Measurements from ENCODE around the gene KRT86. TPM values are rescaled to one million over a fixed set of nuclear protein-coding genes. Genes with fewer than 3 reads are reported as not detected.
A peak's percentile ranks its signal among the peaks of the same experiment; 100 is the strongest.

KRT86 gene
- total and polyA plus RNA-seq, 7 donors = 0.25 to 0.60 TPM; not detected in 5

DNA sequence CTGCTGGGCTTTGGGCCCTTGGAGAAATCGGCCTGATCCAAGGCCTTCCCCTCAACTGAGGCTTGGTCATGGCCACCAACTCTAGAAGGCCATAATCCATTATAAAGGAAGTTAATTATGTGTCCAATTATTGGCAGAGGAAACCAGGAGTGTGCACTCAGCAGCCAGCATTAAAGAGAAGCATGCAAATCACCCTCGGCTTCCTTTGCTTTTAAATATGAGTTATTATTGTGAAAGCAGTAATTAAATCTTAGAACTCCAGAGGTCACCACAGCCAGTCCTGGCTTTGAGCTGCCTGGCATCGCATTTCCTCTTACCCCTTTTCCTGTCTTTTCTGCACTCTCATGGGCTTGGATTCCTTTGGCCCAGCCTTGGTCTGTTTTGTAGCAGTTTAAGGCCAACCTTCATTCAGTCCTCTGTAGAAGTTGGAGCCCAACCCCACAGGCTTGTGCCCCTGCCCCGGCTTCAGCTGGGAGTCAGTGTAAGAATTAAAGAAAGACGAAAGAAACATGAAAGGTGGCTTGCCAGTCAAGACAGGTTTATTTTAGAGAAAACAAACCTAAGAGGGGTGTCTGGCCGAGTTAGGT, 14.7 kb upstream of the KRT86 start:
- WGBS, 2 donors = 64 to 87% methylated on average over 6 of the region's 6 CpGs
- H3K36me3 ChIP-seq = no peaks in the 10 kb centered on the region
- peaks cover 0 to 45% (median 18%) of the 10 kb centered on the region in 3 donors for H3K27me3 ChIP-seq
- no peak overlapping the region for H3K4me3 ChIP-seq
- no peak for DNase-seq
- TF ChIP-seq POLR2AphosphoS5 (IDR thresholded peaks at IDR 0.05) (no peak), EP300 (IDR thresholded peaks at IDR 0.05) (no peak), POLR2A (IDR thresholded peaks at IDR 0.05) (no peak)
- TF ChIP-seq, protein P1, sequence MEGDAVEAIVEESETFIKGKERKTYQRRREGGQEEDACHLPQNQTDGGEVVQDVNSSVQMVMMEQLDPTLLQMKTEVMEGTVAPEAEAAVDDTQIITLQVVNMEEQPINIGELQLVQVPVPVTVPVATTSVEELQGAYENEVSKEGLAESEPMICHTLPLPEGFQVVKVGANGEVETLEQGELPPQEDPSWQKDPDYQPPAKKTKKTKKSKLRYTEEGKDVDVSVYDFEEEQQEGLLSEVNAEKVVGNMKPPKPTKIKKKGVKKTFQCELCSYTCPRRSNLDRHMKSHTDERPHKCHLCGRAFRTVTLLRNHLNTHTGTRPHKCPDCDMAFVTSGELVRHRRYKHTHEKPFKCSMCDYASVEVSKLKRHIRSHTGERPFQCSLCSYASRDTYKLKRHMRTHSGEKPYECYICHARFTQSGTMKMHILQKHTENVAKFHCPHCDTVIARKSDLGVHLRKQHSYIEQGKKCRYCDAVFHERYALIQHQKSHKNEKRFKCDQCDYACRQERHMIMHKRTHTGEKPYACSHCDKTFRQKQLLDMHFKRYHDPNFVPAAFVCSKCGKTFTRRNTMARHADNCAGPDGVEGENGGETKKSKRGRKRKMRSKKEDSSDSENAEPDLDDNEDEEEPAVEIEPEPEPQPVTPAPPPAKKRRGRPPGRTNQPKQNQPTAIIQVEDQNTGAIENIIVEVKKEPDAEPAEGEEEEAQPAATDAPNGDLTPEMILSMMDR (IDR thresholded peaks at IDR 0.05) = no peak
- no peaks in the 10 kb centered on the region for H3K9me3 ChIP-seq
- intact Hi-C loops (cut with DNase I) = no loop called here
- peak overlapping the region in 1 of 4 donors; percentile 8 for H3K27ac ChIP-seq
- peaks cover 0 to 13% (median 8%) of the 10 kb centered on the region in 4 donors for H3K4me1 ChIP-seq

- H3K4me3 ChIP-seq = no peak overlapping the region
- 52 to 69% methylated on average over 9 of the region's 9 CpGs for WGBS, 2 donors
- TF ChIP-seq, protein P1 (IDR thresholded peaks at IDR 0.05) = no peak
- intact Hi-C loops (cut with DNase I) = no loop called here
- no peaks in the 10 kb centered on the region for H3K36me3 ChIP-seq
- no peak overlapping the region for H3K27ac ChIP-seq
- DNase-seq = no peak
- no peaks in the 10 kb centered on the region for H3K9me3 ChIP-seq
- H3K27me3 ChIP-seq = peaks cover 0 to 40% (median 18%) of the 10 kb centered on the region in 3 donors
- H3K4me1 ChIP-seq = peaks cover 0 to 13% (median 8%) of the 10 kb centered on the region in 4 donors
Measured at GRCh38 chr12:52260361-52261207, 13.9 kb upstream of the KRT86 start.

GRCh38 chr12:52261208-52261484, 13.3 kb upstream of the KRT86 start:
- peaks cover 0 to 39% (median 18%) of the 10 kb centered on the region in 3 donors for H3K27me3 ChIP-seq

GRCh38 chr12:52262286-52262685, 12.2 kb upstream of the KRT86 start:
- TF ChIP-seq POLR2AphosphoS5 (IDR thresholded peaks at IDR 0.05) (no peak), POLR2A (IDR thresholded peaks at IDR 0.05) (no peak), EP300 (IDR thresholded peaks at IDR 0.05) (no peak)
- TF ChIP-seq, protein P1 (IDR thresholded peaks at IDR 0.05) = no peak
- Histone ChIP-seq H3K4me3 (no peak overlapping the region), H3K36me3 (no peaks in the 10 kb centered on the region), H3K27ac (no peak overlapping the region), H3K27me3 (peaks cover 0 to 27% (median 10%) of the 10 kb centered on the region in 3 donors), H3K9me3 (no peaks in the 10 kb centered on the region), H3K4me1 (peaks cover 0 to 13% (median 8%) of the 10 kb centered on the region in 4 donors)
- intact Hi-C loops (cut with DNase I) = no loop called here
- 86 to 90% methylated on average over 3 of the region's 3 CpGs for WGBS, 2 donors
- no peak for DNase-seq

More at GRCh38 chr12:52261208-52261484, 13.3 kb upstream of the KRT86 start:
- no peaks in the 10 kb centered on the region for H3K9me3 ChIP-seq
- intact Hi-C loops (cut with DNase I) = no loop called here
- WGBS, 2 donors = 84 to 87% methylated on average over 1 of the region's 1 CpG
- no peak overlapping the region for H3K4me3 ChIP-seq
- no peak overlapping the region for H3K27ac ChIP-seq
- no peak for TF ChIP-seq POLR2AphosphoS5 (IDR thresholded peaks at IDR 0.05)
- TF ChIP-seq, protein P1 (IDR thresholded peaks at IDR 0.05) = no peak
- no peak for TF ChIP-seq EP300 (IDR thresholded peaks at IDR 0.05)
- no peak for TF ChIP-seq POLR2A (IDR thresholded peaks at IDR 0.05)
- H3K4me1 ChIP-seq = peaks cover 0 to 13% (median 8%) of the 10 kb centered on the region in 4 donors
- H3K36me3 ChIP-seq = no peaks in the 10 kb centered on the region
- no peak for DNase-seq
